ENCODE results near the gene METTL23.
"Not testable (repeated sequence)": the region's sequence is repeated elsewhere in the genome, so short reads cannot be mapped to it uniquely, and the experiment has no call there.

METTL23 gene

DNA sequence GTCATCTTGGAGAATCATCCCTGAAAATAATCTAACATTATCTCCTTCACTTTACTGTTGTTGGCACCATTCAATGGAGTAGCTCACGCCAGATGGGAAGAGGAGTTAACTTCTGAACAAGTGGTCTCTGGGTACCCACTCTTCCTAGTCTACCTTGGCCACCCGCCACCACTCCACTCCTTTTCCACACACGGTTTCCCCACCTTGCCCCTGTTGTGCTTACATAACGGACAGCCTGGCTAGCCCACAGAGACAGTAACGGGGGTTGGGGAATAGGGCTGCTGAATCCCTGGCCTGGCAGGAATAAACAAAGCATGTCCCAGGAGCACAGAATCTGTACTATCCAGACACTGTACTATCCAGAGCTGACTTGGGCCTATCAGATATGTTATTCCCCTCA lies 12.3 kb upstream of the METTL23 start:
- DNase-seq (ENCODE audit: low read depth): no peak

DNA sequence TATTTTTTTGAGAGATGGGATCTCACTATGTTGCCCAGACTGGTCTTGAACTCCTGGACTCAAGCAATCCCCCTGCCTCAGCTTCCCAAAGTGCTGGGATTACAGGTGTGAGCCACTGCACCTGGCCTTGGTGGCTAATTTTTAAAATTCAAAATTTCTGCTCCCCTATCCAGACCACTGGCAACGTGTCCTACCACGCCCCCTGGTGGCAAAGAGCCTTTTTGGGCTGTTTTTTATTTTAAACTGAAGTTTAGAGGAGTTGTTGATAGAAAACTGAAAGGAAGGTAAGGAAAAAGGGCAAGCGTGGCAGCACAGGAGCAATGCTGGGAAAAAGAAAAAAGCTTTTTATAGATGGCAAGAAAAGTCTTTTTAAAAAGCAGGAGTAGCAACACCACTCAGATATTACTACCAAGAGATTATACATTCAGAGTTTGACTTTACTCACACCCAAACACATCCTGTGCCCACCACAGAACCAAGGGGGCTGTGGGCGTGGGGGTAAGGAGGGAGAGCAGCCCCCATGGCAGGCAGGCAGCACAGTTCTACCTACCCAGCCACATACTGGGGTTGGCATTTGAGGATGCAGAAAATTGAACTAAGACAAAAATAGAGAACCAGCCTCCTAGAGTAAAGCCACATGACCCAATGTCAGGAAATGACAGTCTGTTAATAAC lies 11.7 kb upstream of the METTL23 start:
- DNase-seq (ENCODE audit: low read depth): peak; percentile 67

DNA sequence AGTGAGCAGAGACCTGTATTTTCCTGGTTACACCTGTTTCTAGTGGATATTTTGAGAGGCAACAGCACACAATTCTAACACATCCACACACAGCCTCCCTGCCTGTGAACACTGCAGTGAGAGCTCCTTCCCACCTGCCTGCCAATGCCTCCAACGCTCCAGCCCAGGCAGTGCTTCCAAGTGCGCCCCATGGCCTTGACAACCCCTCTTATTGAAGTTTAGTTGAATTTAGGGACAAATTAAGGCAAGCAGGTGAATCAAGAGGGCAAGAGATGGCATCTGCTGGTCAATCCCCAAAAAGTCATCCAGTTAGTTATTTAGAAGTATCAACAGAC lies 11.2 kb upstream of the METTL23 start:
- DNase-seq (ENCODE audit: low read depth): no peak

GRCh38 chr17:76716146-76716838 lies 10.3 kb upstream of the METTL23 start:
- DNase-seq (ENCODE audit: low read depth): no peak

DNA sequence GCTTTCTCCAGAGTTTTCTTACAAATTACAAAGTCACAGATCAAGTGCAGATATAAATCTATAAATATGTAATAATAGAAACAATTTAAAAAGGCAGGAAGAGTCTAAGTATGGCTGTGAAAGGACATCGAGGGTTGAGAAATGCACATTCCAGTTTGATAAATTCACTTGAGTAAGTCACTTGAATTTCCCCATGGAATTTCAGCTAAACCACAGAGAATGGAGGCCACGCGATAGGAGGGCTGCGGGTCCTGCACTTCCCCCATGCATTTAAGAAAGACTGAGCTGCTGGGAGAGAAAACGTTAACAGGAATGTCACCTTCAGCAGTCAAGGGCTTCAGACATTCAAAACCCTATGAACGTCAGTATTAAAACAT lies 9.8 kb upstream of the METTL23 start:
- no peak for DNase-seq (ENCODE audit: low read depth)

GRCh38 chr17:76718516-76718915 lies 8.1 kb upstream of the METTL23 start:
- DNase-seq (ENCODE audit: low read depth): no peak

DNA sequence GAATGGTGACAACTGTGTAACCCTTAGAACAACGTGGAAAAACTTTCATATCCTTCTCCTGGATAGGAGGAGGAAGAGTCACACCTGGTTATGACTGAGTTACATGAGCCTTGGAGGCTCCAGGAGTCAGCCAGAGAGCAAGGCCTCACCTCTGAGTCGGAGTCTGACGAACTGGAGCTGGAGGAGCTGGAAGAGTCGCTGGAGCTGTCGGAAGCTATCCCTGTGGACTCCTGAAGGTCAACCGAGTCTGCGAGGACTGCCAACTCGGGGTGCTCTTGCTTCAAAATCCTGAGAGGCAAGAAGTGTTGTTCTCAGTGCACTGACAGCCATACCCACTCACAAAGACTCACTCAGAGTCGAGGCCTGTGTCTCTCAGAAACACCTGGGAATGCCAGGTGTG lies 6.4 kb upstream of the METTL23 start:
- DNase-seq (ENCODE audit: low read depth): no peak

DNA sequence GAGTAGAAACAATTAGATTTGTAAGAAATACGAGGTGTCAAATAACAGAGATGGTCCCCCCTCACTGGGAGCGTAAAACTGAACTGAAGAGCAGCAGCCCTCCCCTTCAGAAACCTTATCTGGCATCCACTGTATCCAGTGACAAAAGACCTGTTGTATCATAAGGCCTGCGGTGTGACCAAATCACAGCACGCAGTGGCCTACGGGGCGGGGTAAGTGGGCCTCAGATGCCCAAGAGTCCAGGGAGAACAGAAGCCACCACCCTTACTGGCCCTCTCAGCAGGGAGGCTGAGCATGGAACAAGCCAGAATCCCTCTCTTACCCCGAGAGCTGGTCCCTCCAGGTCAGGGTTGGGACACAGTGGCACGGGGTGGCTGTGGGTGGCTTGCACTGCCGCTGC lies 5.7 kb upstream of the METTL23 start:
- DNase-seq (ENCODE audit: low read depth): no peak

- no peak for DNase-seq (ENCODE audit: low read depth)
Measured at GRCh38 chr17:76721463-76721862, 5.2 kb upstream of the METTL23 start.

DNA sequence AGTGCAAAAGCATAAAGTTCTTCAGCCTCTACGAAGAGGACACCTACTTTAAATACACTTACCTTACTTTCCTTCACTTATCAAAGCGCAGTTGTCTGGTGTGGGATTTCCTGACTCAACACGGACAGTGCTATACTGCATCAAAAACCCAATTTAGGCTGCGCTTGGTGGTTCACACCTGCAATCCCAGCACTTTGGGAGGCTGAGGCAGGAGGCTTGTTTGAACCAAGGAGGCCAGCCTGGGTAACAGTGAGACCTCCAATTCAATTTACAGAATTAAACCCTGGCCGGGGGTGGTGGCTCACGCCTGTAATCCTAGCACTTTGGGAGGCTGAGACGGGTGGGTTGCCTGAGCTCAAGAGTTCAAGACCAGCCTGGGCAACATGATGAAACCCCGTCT lies 4.4 kb upstream of the METTL23 start:
- DNase-seq (ENCODE audit: low read depth): no peak

DNA sequence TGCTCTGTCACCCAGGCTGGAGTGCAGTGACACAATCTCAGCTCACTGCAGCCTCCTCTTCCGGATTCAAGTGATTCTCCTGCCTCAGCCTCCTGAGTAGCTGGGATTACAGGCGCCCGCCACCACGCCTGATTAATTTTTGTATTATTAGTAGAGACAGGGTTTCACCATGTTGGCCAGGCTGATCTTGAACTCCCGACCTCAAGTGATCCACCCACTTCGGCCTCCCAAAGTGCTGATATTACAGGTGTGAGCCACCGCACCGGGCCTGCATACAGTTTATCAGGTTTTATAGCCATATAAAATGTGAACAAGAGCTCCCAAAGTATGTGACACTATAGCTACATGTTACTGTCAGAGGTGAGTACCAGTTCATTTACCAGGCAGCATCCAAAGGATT lies 3.7 kb upstream of the METTL23 start:
- DNase-seq (ENCODE audit: low read depth): not testable (repeated sequence)

- no peak for DNase-seq (ENCODE audit: low read depth)
Measured at GRCh38 chr17:76723812-76724211, 2.8 kb upstream of the METTL23 start.

GRCh38 chr17:76725580-76726230 lies 934 bp upstream of the METTL23 start:
- peak; percentile 46 for DNase-seq (ENCODE audit: low read depth)

GRCh38 chr17:76726231-76726775 lies 336 bp upstream of the METTL23 start, which contains the start of gene JMJD6:
TSS of gene JMJD6 (minus strand) at chr17:76726606. CDS start at chr17:76726475, 131 bp downstream.
- DNase-seq (ENCODE audit: low read depth): peak; percentile 88

GRCh38 chr17:76727745-76728456 lies 1.3 kb downstream of the METTL23 start:
- no peak for DNase-seq (ENCODE audit: low read depth)

DNA sequence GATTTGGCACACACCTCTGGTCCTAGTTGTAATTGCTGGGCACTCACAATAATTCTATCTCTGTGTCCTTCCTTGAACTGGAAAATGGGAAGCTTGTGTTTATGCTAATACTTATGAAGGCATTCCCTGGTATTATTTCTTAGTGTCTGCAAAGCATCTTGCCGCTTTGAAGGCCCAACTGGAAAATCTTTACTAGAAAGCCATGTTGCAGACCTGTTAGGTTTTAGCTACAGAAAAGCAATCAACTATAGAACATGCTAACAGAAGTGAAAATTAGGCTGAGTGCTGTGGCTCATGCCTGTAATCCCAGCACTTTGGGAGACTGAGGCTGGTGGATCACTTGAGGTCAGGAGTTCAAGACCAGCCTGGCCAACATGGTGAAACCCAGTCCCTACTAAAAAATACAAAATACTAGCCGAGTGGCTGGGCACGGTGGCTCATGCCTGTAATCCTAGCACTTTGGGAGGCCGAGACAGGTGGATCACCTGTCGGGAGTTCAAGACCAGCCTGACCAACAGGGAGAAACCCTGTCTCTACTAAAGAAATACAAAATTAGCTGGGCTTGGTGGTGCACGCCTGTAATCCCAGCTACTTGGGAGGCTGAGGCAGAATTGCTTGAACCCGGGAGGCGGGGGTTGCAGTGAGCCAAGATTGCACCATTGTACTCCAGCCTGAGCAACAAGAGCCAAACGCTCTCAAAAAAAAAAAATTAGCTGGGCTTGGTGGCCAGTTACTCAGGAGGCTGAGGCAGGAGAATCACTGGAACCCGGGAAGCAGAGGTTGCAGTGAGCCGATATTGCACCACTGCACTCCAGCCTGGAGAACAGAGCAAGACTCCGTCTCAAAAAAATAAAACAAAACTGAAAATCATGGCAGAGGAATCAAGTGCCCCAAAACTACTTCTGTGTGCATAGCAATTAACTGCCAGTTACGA lies 5.4 kb downstream of the METTL23 start:
- not testable (repeated sequence) for DNase-seq (ENCODE audit: low read depth)

GRCh38 chr17:76732734-76733617 lies 6.3 kb downstream of the METTL23 start:
- DNase-seq (ENCODE audit: low read depth): no peak

GRCh38 chr17:76733618-76733957 lies 6.9 kb downstream of the METTL23 start:
- DNase-seq (ENCODE audit: low read depth): no peak

- DNase-seq (ENCODE audit: low read depth): no peak
Measured at GRCh38 chr17:76734080-76734840, 7.6 kb downstream of the METTL23 start.

- no peak for DNase-seq (ENCODE audit: low read depth)
Measured at GRCh38 chr17:76735006-76735405, 8.4 kb downstream of the METTL23 start.

Measured in stimulated activated CD8-positive, alpha-beta memory T cell treated with anti-CD3 and anti-CD28 coated beads, Interleukin-7, amount 100 ng/mL, for 24 hours (primary cell).